ENCODE data around the gene ACSF3.
"Not testable (repeated sequence)": the region's sequence is repeated elsewhere in the genome, so short reads cannot be mapped to it uniquely, and the experiment has no call there.

ACSF3 gene

DNA sequence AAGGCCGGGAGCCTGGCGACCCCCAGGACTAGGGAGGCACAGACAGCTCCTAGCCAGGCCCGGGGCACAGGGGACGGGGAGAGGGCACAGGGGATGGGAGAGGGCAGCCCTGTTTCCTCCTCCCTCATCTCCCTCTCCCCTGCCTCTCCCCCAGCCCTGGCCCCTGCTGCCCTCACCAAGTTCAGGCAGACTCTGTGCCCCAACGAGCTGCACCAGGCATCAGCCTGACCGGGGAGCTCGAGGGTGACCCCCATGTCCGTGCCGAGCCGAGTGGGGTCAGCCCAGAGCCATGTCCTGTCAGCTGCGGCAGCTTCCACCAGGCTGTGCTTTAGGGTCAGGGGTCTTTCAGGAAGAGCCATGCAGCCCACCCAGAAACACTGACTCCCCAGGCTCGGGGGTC lies 83.8 kb downstream of the ACSF3 start:
- DNase-seq: no peak

DNA sequence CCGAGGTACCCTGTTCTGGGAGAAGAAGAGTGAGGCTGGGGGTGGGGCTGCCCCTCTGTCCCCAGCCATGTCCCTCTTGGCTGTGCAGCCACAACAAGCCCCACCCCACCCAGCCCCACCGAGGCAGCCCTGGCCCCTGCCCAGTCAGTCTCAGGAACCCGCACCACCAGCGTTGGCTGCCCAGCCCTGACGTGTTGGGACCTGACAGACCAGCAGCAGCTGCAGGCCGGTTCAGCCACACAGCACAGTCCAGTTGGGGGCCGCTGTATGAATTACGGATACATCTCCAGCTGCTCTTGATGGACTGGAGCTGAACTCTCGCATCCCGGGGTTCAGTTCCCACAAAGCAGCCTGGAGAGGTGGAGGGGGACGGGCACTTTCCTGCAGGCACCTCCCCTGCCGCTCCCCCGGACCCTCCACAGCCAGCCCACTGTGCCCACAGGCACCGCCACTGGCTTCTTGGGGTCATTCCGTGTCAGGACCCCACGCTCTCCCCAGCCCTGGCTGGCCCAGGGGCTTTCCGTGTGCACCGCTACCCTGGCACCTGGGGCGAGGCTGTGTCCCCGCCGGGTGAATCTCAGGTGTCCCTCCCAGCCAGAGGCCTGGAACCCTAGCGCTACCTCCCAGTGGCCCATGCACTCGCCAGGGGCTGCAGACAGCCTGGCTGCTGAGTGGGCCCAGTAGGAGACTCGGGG lies 84.9 kb downstream of the ACSF3 start:
- no peak for DNase-seq

DNA sequence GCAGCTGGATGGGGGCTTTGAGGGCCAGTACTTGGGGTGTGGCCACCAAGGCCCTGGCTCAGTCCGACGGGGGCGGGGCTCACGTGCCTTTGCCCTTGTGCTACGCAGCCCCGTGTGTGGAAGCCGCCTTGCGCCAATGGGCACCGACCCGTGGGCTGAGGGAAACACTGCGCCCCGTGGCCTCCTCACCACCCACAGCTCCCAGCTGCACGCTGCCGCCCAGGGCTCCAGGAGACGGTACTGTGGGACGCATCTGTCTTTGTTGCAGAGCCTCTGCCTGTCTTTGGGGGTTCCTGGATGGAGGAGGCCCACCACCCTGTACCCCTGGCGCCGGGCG lies 85.5 kb downstream of the ACSF3 start:
- no peak for DNase-seq

DNA sequence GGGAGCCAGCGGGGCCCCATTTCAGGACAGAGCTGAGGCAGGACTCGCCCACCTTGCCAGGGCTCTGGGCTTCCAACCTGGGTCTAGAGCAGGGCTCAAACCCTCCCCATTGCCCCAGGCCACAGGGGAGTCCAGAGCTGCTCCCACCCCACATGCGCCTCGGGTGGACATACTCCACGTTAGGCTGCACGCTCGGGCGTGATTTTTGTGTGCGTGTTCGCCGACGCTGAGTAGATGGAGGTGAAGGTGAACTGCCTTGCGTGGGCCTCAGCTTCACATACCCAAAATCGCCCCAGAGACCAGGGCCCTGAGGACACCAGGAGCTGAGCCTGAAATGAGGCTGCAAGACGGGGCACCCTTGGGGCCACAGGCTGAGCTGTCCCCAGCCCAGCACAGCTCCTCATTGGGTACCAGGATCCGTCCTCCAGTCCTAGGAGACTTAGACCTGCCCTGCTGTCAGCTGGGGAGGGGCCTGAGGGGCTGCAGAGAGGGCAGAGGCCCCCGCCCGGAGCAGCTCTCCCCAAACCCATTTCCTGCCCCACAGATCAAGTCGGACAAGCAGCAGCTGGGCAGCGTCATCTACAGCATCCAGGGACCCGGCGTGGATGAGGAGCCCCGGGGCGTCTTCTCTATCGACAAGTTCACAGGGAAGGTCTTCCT lies 86.1 kb downstream of the ACSF3 start:
- no peak for DNase-seq

DNA sequence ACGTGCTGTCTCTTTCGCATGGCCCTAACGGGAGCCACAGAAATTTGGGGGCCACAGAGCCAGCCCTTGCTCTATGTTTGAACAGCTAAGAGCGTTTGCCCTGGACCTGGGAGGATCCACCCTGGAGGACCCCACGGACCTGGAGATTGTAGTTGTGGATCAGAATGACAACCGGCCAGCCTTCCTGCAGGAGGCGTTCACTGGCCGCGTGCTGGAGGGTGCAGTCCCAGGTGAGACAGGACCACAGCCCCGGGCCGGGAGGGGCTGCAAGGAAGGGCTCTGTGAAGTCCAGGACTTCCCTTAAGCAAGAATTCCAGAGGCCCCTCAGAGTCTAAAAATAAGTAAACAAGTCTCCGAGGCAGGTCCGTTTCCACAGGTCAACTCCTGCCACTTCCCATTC lies 89.8 kb downstream of the ACSF3 start:
- no peak for DNase-seq

DNA sequence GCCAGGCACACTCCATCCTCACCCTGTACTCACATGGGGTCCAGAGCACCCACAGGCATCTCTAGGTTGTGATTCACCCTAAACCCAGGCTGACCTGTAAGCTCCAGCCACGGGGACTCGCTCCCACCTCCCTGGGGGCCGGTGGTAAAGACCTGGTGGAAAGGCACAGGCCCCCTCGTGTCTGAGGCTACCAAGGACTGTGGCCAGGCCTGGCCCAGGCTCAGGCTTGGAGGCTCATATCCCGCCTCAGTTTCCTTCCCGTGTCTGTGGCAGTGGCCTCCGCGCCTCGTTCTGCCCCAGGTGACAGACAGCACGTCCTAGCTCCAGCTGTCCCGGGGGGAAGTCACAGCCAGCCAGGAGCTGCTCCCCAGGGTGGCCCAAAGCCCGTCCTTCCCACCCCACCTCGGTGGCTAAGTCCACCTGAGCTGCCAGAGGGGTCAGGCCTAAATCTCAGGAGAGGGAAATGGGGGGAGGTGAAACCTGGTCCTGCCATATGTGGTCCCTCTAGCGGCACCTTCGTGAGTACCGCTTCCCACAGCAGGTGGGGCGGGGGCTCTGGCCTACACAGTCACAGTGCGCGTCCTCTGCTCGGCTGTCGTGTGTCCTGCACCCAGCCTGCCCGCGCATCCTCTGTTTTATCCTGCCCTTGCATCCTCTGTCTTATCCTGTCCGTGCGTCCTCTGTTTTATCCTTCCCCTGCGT lies 90.5 kb downstream of the ACSF3 start:
- peak in 1 of 2 experiments; percentile 44 for DNase-seq

DNA sequence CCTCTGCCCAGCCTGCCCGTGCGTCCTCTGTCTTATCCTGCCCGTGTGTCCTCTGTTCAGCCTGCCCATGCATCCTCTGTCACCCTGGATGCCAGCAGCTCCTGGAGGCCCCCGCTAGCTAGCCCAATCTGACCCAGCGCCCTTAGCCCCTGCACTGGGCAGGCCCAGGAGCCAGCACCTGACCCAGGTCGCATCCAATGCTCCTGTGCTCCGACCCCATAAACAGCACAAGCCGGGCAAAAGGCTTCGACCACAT lies 91.0 kb downstream of the ACSF3 start:
- no peak for DNase-seq

DNA sequence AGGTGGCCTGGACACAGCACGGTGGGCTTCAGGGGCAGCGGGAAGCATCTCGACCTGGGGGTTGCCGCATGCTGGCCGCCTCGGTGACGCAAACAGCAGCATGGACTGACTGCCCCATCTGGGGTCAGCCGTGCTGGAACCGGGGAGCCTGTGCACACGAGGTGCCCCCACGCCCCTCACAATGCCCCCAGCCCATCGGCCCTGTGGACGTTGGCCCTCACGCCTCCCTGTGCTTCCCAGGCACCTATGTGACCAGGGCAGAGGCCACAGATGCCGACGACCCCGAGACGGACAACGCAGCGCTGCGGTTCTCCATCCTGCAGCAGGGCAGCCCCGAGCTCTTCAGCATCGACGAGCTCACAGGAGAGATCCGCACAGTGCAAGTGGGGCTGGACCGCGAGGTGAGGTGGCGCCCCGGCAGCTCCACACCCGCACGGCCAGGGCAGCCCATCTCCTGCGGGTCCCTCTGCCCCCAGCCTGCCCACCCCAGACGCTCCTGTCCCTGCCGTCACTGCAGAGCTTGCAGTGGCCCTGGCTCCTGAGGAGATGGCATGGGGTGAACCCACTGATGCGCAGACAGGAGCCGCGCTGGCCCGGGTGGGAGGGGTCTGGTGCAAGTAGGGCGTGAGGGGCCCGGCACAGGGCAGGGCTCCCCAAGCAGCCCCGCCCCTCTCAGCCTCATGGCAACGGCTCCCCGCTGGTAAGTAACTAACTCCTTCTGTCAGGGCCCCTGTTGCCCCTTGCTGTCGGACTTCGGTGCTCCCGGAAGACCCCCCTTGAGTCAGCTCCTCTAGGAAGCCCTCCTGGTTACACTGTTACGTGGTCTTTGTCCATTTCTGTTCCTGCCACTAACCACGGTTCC lies 91.5 kb downstream of the ACSF3 start:
- no peak for DNase-seq

DNA sequence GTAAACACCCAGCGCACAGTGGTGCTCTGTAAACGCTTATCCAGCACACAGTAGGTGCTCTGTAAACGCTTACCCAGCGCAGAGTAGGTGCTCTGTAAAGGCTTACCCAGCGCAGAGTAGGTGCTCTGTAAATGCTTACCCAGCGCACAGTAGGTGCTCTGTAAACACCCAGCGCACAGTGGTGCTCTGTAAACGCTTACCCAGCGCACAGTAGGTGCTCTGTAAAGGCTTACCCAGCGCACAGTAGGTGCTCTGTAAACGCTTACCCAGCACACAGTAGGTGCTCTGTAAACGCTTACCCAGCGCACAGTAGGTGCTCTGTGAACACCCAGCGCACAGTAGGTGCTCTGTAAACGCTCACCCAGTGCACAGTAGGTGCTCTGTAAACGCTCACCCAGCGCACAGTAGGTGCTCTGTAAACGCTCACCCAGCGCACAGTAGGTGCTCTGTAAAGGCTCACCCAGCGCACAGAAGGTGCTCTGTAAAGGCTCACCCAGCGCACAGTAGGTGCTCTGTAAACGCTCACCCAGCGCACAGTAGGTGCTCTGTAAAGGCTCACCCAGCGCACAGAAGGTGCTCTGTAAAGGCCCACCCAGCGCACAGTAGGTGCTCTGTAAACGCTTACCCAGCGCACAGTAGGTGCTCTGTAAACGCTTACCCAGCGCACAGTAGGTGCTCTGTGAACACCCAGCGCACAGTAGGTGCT lies 92.4 kb downstream of the ACSF3 start:
- DNase-seq: not testable (repeated sequence)

DNA sequence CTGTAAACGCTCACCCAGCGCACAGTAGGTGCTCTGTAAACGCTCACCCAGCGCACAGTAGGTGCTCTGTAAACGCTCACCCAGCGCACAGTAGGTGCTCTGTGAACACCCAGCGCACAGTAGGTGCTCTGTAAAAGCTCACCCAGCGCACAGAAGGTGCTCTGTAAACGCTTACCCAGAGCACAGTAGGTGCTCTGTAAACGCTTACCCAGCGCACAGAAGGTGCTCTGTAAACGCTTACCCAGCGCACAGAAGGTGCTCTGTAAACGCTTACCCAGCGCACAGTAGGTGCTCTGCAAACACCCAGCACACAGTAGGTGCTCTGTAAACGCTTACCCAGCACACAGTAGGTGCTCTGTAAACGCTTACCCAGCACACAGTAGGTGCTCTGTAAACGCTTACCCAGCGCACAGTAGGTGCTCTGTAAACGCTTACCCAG lies 93.0 kb downstream of the ACSF3 start:
- not testable (repeated sequence) for DNase-seq

DNA sequence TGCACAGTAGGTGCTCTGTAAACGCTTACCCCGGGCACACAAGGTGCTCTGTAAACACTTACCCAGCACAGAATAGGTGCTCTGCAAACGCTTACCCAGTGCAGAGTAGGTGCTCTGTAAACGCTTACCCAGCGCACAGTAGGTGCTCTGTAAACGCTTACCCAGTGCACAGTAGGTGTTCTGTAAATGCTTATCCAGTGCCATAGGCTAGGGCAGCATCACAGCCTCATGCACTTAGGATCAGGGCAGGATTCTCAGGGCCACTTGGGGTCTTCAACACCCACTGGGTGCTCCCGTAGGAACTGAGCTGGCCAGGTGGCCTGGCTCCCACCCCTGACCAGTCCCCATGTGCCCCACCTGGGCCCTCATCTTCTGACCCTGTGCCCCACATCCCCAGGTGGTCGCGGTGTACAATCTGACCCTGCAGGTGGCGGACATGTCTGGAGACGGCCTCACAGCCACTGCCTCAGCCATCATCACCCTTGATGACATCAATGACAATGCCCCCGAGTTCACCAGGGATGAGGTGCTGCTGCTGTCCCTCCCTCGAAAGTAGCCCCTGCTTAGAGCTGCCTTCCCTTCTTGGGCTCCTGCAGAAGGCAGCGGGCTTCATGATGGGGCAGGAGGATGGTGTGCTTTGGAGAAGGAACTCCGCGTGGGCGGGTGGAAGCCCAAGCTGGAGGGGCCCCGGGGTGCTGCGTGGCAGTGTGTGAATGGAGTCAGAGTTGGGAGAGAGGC lies 93.5 kb downstream of the ACSF3 start:
- no peak for DNase-seq

DNA sequence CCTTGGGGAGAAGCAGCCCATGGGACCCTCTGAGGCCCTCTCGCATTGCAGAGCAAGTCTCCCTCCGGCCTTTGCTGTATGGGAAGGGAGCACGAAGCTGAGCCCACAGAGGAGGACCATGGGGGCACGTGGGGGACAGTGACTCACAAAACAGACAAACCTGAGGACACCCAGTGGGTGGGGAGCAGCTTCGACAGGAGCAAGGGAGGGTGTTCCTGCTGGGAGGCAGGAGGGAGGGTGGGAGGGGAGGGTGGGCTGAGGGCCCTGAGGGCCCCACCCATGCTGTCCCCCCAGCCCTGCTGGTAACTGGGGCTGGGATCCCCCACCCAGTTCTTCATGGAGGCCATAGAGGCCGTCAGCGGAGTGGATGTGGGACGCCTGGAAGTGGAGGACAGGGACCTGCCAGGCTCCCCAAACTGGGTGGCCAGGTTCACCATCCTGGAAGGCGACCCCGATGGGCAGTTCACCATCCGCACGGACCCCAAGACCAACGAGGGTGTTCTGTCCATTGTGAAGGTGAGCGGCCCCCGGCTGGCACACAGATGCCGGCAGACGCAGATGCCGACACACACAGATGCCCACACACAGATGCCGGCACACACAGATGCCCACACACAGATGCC lies 94.2 kb downstream of the ACSF3 start:
- no peak for DNase-seq

DNA sequence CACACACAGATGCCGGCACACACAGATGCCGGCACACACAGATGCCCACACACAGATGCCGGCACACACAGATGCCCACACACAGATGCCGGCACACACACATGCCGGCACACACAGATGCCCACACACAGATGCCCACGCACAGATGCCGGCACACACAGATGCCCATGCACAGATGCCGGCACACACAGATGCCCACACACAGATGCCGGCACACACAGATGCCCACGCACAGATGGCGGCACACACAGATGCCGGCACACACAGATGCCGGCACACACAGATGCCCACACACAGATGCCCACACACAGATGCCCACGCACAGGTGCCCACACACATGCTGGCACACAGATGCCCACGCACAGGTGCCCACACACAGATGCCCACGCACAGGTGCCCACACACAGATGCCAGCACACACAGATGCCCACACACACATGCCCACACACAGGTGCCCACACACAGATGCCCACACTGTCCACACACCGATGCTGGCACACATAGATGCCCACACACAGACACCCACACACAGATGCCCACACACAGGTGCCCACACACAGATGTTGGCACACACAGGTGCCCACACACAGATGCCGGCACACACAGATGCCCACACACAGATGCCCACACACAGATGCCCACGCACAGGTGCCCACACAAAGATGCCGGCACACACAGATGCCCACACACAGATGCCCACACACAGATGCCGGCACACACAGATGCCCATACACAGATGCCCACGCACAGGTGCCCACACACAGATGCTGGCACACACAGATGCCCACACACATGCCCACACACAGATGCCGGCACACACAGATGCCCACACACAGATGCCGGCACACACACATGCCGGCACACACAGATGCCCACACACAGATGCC lies 95.1 kb downstream of the ACSF3 start:
- not testable (repeated sequence) for DNase-seq

DNA sequence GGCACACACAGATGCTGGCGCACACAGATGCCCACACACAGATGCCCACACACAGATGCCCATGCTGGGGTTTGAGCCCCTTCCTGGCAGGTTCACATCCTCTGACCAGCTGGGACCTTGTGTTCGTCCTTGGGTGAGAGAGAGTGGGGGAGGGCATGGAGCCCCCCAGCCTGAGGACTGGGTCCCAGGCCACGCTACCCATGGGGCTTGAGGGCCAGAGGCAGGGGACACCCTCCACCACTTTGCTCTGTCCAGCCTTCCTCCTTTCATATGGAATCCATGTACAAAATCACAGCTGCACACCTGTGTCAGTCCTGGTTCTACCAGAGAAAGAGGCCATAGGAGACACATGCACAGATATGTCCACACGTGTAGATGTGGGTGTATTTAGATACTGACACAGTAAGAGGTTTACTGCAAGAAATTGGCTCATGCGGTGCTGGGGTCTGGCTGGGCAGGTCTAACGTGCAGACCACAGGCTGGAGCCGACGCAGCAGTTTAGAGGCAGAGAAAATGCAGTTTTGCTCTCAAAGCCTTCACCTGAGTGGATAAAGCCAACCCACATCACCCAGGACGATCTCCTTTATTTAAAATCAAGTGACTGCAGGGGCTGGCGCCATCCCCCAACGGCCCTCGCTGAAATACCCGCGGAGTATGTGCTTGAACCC lies 95.8 kb downstream of the ACSF3 start:
- no peak for DNase-seq

DNA sequence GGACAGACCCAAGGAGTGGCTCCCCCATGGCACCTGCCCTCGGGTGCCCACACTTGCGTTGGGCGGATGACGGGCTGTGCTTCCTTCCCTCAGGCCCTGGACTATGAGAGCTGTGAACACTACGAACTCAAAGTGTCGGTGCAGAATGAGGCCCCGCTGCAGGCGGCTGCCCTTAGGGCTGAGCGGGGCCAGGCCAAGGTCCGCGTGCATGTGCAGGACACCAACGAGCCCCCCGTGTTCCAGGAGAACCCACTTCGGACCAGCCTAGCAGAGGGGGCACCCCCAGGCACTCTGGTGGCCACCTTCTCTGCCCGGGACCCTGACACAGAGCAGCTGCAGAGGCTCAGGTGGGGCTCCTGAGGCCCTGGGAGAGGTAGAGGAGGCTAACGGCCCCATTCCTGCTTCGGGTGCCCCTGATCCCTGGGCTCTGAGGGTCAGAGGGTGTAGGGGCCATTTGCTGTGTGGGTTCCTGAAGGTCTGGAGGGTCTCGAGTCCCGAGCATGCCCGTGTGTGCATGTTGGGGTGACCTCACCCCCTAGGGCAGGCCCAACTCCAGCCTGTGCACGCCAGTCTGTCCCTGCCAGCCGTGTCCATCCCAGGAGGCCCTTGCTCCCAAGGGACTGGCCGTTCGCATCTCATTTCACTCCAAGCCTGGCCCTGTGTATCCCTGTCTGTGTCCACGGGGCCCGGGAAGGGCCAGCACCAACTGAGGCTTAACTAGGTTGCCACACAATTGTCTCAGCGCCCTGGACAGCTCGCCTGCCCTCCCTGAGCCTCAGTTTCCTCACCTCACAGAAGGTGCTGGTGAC lies 96.7 kb downstream of the ACSF3 start:
- no peak for DNase-seq

DNA sequence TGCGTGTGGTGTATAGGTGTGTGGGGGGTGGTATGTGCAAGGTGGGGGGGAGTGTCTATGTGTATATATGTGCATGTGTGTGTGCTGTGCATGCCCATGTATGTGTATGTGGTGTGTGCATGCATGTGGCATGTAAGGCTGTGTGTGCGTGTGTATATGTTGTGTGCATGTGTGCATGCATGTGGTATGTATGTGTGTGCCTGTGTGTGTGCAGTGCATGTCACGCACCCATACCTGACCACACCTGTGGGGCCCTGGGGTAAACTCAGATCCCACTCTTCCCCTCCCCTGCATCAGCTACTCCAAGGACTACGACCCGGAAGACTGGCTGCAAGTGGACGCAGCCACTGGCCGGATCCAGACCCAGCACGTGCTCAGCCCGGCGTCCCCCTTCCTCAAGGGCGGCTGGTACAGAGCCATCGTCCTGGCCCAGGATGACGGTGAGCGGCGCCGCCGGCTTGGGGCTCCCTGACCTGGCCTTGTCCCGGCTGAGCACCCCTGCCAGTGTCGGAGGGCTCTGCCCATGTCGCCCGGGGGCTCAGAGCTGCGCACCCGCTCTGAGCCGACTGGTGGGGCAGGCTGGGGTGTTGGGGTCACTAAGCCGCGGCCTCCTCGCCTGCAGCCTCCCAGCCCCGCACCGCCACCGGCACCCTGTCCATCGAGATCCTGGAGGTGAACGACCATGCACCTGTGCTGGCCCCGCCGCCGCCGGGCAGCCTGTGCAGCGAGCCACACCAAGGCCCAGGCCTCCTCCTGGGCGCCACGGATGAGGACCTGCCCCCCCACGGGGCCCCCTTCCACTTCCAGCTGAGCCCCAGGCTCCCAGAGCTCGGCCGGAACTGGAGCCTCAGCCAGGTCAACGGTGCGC lies 97.6 kb downstream of the ACSF3 start:
- no peak for DNase-seq

DNA sequence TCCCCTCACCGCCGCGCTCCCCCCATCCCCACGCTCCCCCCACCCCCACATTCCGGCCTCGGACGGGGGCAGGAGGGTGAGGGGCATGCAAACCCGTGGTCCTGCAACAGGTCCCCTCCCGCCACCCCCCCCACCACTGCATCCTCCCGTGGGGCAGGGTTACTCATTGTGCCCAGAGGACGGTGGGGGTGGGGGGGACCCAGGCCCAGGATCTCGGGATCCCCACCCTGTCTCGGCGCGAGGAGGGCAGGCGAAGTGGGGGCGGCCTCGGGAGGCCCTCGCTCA lies 98.2 kb downstream of the ACSF3 start:
- DNase-seq: no peak

DNA sequence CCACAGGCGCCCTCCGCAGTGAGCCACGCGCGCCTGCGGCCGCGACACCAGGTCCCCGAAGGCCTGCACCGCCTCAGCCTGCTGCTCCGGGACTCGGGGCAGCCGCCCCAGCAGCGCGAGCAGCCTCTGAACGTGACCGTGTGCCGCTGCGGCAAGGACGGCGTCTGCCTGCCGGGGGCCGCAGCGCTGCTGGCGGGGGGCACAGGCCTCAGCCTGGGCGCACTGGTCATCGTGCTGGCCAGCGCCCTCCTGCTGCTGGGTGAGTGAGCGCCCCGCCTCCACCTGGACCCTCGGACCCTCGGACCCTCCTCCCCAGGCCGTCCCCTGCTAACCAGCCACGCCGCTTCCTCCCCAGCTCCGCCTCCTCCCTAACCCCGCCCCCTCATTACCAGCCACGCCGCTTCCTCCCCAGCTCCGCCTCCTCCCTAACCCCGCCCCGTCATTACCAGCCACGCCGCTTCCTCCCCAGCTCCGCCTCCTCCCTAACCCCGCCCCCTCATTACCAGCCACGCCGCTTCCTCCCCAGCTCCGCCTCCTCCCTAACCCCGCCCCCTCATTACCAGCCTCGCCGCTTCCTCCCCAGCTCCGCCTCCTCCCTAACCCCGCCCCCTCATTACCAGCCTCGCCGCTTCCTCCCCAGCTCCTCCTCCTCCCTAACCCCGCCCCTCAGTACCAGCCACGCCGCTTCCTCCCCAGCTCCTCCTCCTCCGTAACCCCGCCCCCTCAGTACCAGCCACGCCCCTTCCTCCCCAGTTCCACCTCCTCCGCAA lies 98.7 kb downstream of the ACSF3 start:
- DNase-seq: peak; percentile 52 to 80
